Astrocyte of the cerebellum (primary cell): ENCODE data around the gene RPS4Y1.

Source experiments
- DNase-seq: peaks from one replicate; pipeline ENCODE4 v3.0.0-alpha.2; 2011; ENCODE audit warnings: low read depth
- H3K4me3 ChIP-seq: 2 replicates; pipeline ENCODE4 v1.5.1; 2011; ENCODE audit warnings: mild to moderate bottlenecking, low read depth, low read length, moderate library complexity
- CTCF ChIP-seq: IDR thresholded peaks from 2 replicates; pipeline ENCODE4 v1.5.1; 2012; ENCODE audit warnings: low read length, low read depth, moderate library complexity, mild to moderate bottlenecking; ENCODE audit errors: missing control alignments
- in situ Hi-C: cut with HindIII; loops from 2 replicates; pipeline ENCODE4 v1.10.0; 2017; ENCODE audit warnings: low sequenced_read_pairs

RPS4Y1 gene

GRCh38 chrY:2887955-2888354 lies 46.6 kb downstream of the RPS4Y1 start:
- no peak for DNase-seq
- TF ChIP-seq CTCF: no peak
- in situ Hi-C loops: no loop called here
- no peak overlapping the region for H3K4me3 ChIP-seq

- in situ Hi-C loops: no loop called here
- no peak for DNase-seq
- no peak overlapping the region for H3K4me3 ChIP-seq
- no peak for TF ChIP-seq CTCF
These were observed 52.1 kb downstream of the RPS4Y1 start for GRCh38 chrY:2893471-2893870.

GRCh38 chrY:2896050-2896449 lies 54.6 kb downstream of the RPS4Y1 start:
- no peak overlapping the region for H3K4me3 ChIP-seq
- no peak for DNase-seq
- in situ Hi-C loops: no loop called here
- TF ChIP-seq CTCF: no peak

- in situ Hi-C loops: no loop called here
- TF ChIP-seq CTCF: no peak
- H3K4me3 ChIP-seq: no peak overlapping the region
- no peak for DNase-seq
These were observed 66.0 kb downstream of the RPS4Y1 start for GRCh38 chrY:2907356-2907755.

GRCh38 chrY:2913066-2913815 lies 71.8 kb downstream of the RPS4Y1 start:
- in situ Hi-C loops: no loop called here
- no peak overlapping the region for H3K4me3 ChIP-seq
- no peak for TF ChIP-seq CTCF
- no peak for DNase-seq
